OCI-LY3 (cell line): ENCODE results near the gene TUBA1A.
"Not testable (repeated sequence)": the region's sequence is repeated elsewhere in the genome, so short reads cannot be mapped to it uniquely, and the experiment has no call there.

Experiments
- H2AFZ ChIP-seq: fragments of 200-600, 300-600 bp; shearing (Covaris generic); 2 replicates; pipeline ENCODE4 v1.6.0; 2014; ENCODE audit warnings: antibody characterized with exemption, low read depth, low read length
- H3K27ac ChIP-seq: fragments of 200-600, 300-600 bp; sonication (generic); 2 replicates; pipeline ENCODE4 v1.5.1; 2014; ENCODE audit warnings: mild to moderate bottlenecking, low read length, moderate library complexity, mixed read lengths
- H3K27me3 ChIP-seq: fragments of 200-600, 300-600 bp; sonication (generic); 2 replicates; pipeline ENCODE4 v1.6.1; 2014; ENCODE audit warnings: low read depth, low read length, mixed read lengths
- H3K36me3 ChIP-seq: fragments of 200-600, 300-600 bp; sonication (generic); replicated peaks from 2 replicates; pipeline ENCODE3; 2014; ENCODE audit warnings: low read depth, low read length, mixed read lengths
- H3K4me1 ChIP-seq: fragments of 300-600, 200-600 bp; sonication (generic); 2 replicates; pipeline ENCODE4 v1.6.1; 2014; ENCODE audit warnings: low read length, mixed read lengths
- H3K4me2 ChIP-seq: fragments of 200-600, 300-600 bp; sonication (generic); 2 replicates; pipeline ENCODE4 v1.6.1; 2014; ENCODE audit warnings: low read length, mixed read lengths
- H3K4me3 ChIP-seq: fragments of 300-600, 200-600 bp; sonication (generic); 2 replicates; pipeline ENCODE4 v1.5.1; 2014; ENCODE audit warnings: antibody characterized with exemption, mild to moderate bottlenecking, low read length, moderate library complexity
- H3K79me2 ChIP-seq: fragments of 300-600, 200-600 bp; shearing (Covaris generic); 2 replicates; pipeline ENCODE4 v1.6.1; 2014; ENCODE audit warnings: mild to moderate bottlenecking, low read length, mixed read lengths
- H3K9ac ChIP-seq: fragments of 300-600, 200-600 bp; shearing (Covaris generic); 2 replicates; pipeline ENCODE4 v1.6.0; 2014; ENCODE audit warnings: mild to moderate bottlenecking, low read length, moderate library complexity
- H3K9me3 ChIP-seq: fragments of 200-600, 300-600 bp; shearing (Covaris generic); 2 replicates; pipeline ENCODE4 v1.6.1; 2014; ENCODE audit warnings: low read length, mixed read lengths; ENCODE audit not compliant: insufficient read depth
- H4K20me1 ChIP-seq: fragments of 200-600, 300-600 bp; sonication (generic); 2 replicates; pipeline ENCODE4 v1.6.1; 2016; ENCODE audit warnings: low read length, mixed read lengths; ENCODE audit not compliant: insufficient read depth
- EZH2phosphoT487 ChIP-seq: fragments of 200-600 bp; shearing (Covaris generic); IDR thresholded peaks from 2 replicates; pipeline ENCODE4 v1.6.1; 2018; ENCODE audit warnings: antibody characterized with exemption, mixed run types, low read depth
- TF ChIP-seq, protein P1 (sequence below): fragments of 200-600, 300-600 bp; sonication (generic); IDR thresholded peaks from 2 replicates; pipeline ENCODE4 v1.5.1; 2014; ENCODE audit warnings: antibody characterized with exemption, low read length, low read depth

TUBA1A gene

GRCh38 chr12:49223122-49223521, 34.2 kb upstream of the TUBA1A start:
- Histone ChIP-seq H3K27me3 (no peaks in the 10 kb centered on the region), H3K4me1 (no peaks in the 10 kb centered on the region), H3K27ac (no peak overlapping the region), H2AFZ (no peak overlapping the region), H3K9me3 (no peaks in the 10 kb centered on the region), H3K9ac (no peak overlapping the region), H3K36me3 (no peaks in the 10 kb centered on the region), H3K4me3 (no peak overlapping the region), H4K20me1 (no peaks in the 10 kb centered on the region), H3K4me2 (no peak overlapping the region), H3K79me2 (no peaks in the 10 kb centered on the region)
- TF ChIP-seq EZH2phosphoT487: no peak
- TF ChIP-seq, protein P1, sequence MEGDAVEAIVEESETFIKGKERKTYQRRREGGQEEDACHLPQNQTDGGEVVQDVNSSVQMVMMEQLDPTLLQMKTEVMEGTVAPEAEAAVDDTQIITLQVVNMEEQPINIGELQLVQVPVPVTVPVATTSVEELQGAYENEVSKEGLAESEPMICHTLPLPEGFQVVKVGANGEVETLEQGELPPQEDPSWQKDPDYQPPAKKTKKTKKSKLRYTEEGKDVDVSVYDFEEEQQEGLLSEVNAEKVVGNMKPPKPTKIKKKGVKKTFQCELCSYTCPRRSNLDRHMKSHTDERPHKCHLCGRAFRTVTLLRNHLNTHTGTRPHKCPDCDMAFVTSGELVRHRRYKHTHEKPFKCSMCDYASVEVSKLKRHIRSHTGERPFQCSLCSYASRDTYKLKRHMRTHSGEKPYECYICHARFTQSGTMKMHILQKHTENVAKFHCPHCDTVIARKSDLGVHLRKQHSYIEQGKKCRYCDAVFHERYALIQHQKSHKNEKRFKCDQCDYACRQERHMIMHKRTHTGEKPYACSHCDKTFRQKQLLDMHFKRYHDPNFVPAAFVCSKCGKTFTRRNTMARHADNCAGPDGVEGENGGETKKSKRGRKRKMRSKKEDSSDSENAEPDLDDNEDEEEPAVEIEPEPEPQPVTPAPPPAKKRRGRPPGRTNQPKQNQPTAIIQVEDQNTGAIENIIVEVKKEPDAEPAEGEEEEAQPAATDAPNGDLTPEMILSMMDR: no peak

DNA sequence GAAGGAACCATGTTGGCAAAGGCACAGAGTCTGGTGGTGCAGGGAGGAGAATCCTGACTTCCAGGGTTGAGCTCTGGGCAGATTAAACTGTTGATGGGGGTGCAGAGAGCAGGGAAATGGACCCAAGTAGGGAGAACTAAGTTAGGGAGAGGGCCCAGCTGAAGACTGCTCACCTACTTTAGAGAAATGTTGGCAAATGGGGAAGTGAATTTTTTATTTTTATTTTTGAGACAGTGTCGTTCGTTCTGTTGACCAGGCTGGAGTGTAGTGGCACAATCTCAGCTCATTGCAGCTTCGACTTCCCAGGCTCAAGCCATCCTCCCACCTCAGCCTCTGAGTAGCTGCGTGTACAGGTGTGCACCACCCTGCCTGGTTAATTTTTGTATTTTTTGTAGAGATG, 32.1 kb upstream of the TUBA1A start:
- H3K9ac ChIP-seq: no peak overlapping the region
- no peak overlapping the region for H3K4me2 ChIP-seq
- no peak for TF ChIP-seq EZH2phosphoT487
- TF ChIP-seq, protein P1: no peak
- peak overlapping the region; percentile 17; the same call in 1 of the 2 replicates for H2AFZ ChIP-seq
- no peaks in the 10 kb centered on the region for H3K27me3 ChIP-seq
- no peaks in the 10 kb centered on the region for H4K20me1 ChIP-seq
- H3K4me3 ChIP-seq: no peak overlapping the region
- no peaks in the 10 kb centered on the region for H3K4me1 ChIP-seq
- no peaks in the 10 kb centered on the region for H3K36me3 ChIP-seq
- H3K9me3 ChIP-seq: no peaks in the 10 kb centered on the region
- H3K27ac ChIP-seq: no peak overlapping the region
- no peaks in the 10 kb centered on the region for H3K79me2 ChIP-seq

DNA sequence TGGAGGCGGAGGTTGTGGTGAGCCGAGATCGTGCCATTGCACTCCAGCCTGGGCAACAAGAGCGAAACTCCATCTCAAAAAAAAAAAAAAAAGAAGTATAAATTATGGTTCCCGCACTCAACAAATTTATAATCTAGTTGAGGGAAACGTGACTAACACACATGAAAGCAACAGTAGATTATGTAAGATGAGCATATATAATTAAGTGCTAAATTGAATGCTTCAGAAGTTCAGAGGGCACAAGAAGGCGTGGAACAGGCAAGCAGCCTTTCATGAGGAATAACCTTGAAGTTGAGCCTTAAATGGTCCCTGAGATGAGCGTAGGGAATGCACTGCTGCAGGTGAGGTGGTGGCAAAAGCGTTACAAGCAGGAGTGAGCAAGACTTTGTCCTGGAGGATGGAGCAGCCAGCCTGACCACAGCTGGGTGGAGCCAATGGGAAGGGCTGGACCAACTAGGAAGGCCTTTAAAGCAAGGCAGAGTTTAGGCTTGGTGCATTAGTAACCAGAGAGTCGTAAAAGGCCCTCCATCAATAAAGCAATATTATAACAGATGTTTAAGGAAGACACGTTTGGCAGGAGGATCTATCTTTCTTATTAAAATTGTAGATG, 30.6 kb upstream of the TUBA1A start:
- no peaks in the 10 kb centered on the region for H3K9me3 ChIP-seq
- H3K4me3 ChIP-seq: no peak overlapping the region
- H3K27ac ChIP-seq: no peak overlapping the region
- no peaks in the 10 kb centered on the region for H3K27me3 ChIP-seq
- no peaks in the 10 kb centered on the region for H4K20me1 ChIP-seq
- no peaks in the 10 kb centered on the region for H3K36me3 ChIP-seq
- TF ChIP-seq, protein P1: no peak
- no peak for TF ChIP-seq EZH2phosphoT487
- H2AFZ ChIP-seq: no peak overlapping the region
- no peaks in the 10 kb centered on the region for H3K79me2 ChIP-seq
- no peak overlapping the region for H3K9ac ChIP-seq
- no peak overlapping the region for H3K4me2 ChIP-seq
- H3K4me1 ChIP-seq: no peaks in the 10 kb centered on the region

- no peaks in the 10 kb centered on the region for H3K9me3 ChIP-seq
- H2AFZ ChIP-seq: no peak overlapping the region
These were observed 23.7 kb upstream of the TUBA1A start for GRCh38 chr12:49212572-49212971.

DNA sequence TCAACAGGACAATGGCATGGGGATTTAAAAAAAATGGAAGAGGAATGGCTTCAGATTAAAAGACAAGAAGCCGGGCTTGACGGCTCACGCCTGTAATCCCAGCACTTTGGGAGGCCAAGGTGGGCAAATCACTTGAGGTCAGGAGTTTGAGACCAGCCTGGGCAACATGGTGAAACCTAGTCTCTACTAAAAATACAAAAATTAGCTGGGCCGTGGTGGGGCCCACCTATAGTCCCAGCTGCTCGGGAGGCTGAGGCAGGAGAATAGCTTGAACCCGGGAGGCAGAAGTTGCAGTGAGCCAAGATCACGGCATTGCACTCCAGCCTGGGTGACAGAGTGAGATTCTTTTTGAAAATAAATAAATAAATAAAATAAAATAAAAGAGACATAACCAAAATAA, 21.8 kb upstream of the TUBA1A start:
- not testable (repeated sequence) for H3K79me2 ChIP-seq, H3K4me3 ChIP-seq, H3K9ac ChIP-seq, H3K9me3 ChIP-seq, H3K27me3 ChIP-seq, H3K4me2 ChIP-seq, H4K20me1 ChIP-seq, H3K27ac ChIP-seq, H2AFZ ChIP-seq, H3K36me3 ChIP-seq
- peaks cover 18% of the 10 kb centered on the region for H3K4me1 ChIP-seq

More at GRCh38 chr12:49212572-49212971, 23.7 kb upstream of the TUBA1A start:
- Histone ChIP-seq H3K79me2 (no peaks in the 10 kb centered on the region), H4K20me1 (no peaks in the 10 kb centered on the region), H3K4me3 (no peak overlapping the region), H3K36me3 (no peaks in the 10 kb centered on the region), H3K4me2 (no peak overlapping the region), H3K27me3 (no peaks in the 10 kb centered on the region), H3K4me1 (peaks cover 18% of the 10 kb centered on the region), H3K27ac (no peak overlapping the region), H3K9ac (no peak overlapping the region)
- no peak for TF ChIP-seq EZH2phosphoT487
- TF ChIP-seq, protein P1: no peak
